Inflammatory macrophage (primary cell): Measurements from ENCODE around the gene C1orf226.
A peak's percentile ranks its signal among the peaks of the same experiment; 100 is the strongest.

Source experiments
- DNase-seq, 2 donors: peaks; one replicate each; pipeline ENCODE4 v3.0.0-alpha.2; 2020 to 2022

The C1orf226 gene

GRCh38 chr1:162385702-162386101 is 4.2 kb downstream of the C1orf226 start:
- DNase-seq, result no peak

- DNase-seq, result no peak
Measured at GRCh38 chr1:162386292-162387225, 5.0 kb downstream of the C1orf226 start.

- DNase-seq, result no peak
Measured at GRCh38 chr1:162387226-162388082, 5.9 kb downstream of the C1orf226 start.

GRCh38 chr1:162388083-162388594 is 6.6 kb downstream of the C1orf226 start:
- DNase-seq, result no peak

- DNase-seq, result no peak
Measured at GRCh38 chr1:162388615-162389014, 7.1 kb downstream of the C1orf226 start.

- no peak for DNase-seq
Measured at GRCh38 chr1:162389021-162389818, 7.7 kb downstream of the C1orf226 start.

- no peak for DNase-seq
Measured at GRCh38 chr1:162389971-162390370, 8.4 kb downstream of the C1orf226 start.

GRCh38 chr1:162390396-162391185 is 9.1 kb downstream of the C1orf226 start:
- no peak for DNase-seq

GRCh38 chr1:162391790-162392563 is 10.4 kb downstream of the C1orf226 start:
- DNase-seq, result peak; percentile 42 to 43

GRCh38 chr1:162396201-162396906 is 14.8 kb downstream of the C1orf226 start:
- DNase-seq, result no peak

- no peak for DNase-seq
Measured at GRCh38 chr1:162397039-162397448, 15.5 kb downstream of the C1orf226 start.

GRCh38 chr1:162397943-162398560 is 16.5 kb downstream of the C1orf226 start:
- no peak for DNase-seq

- no peak for DNase-seq
Measured at GRCh38 chr1:162398999-162399580, 17.6 kb downstream of the C1orf226 start.

GRCh38 chr1:162400790-162401355 is 19.3 kb downstream of the C1orf226 start:
- peak in 1 of 2 donors; percentile 29 for DNase-seq

GRCh38 chr1:162404550-162405160 is 23.1 kb downstream of the C1orf226 start:
- DNase-seq, result peak; percentile 38 to 47

GRCh38 chr1:162405800-162406199 is 24.3 kb downstream of the C1orf226 start:
- no peak for DNase-seq

- DNase-seq, result no peak
Measured at GRCh38 chr1:162406811-162407210, 25.3 kb downstream of the C1orf226 start.

GRCh38 chr1:162407539-162407938 is 26.0 kb downstream of the C1orf226 start:
- no peak for DNase-seq
